Pons (tissue), 1 donor: ENCODE data around the gene PPY.
"Not testable (repeated sequence)": the region's sequence is repeated elsewhere in the genome, so short reads cannot be mapped to it uniquely, and the experiment has no call there.

Source experiments
- DNase-seq: peaks from one replicate; pipeline ENCODE4 v3.0.0-alpha.2; 2016; ENCODE audit warnings: low spot score

PPY gene

GRCh38 chr17:43966276-43966675, 24.0 kb upstream of the PPY start:
- no peak for DNase-seq

- DNase-seq: no peak
Measured at GRCh38 chr17:43962479-43962878, 20.2 kb upstream of the PPY start.

- no peak for DNase-seq
Measured at GRCh38 chr17:43961954-43962353, 19.7 kb upstream of the PPY start.

GRCh38 chr17:43961292-43961691, 19.0 kb upstream of the PPY start:
- not testable (repeated sequence) for DNase-seq

DNA sequence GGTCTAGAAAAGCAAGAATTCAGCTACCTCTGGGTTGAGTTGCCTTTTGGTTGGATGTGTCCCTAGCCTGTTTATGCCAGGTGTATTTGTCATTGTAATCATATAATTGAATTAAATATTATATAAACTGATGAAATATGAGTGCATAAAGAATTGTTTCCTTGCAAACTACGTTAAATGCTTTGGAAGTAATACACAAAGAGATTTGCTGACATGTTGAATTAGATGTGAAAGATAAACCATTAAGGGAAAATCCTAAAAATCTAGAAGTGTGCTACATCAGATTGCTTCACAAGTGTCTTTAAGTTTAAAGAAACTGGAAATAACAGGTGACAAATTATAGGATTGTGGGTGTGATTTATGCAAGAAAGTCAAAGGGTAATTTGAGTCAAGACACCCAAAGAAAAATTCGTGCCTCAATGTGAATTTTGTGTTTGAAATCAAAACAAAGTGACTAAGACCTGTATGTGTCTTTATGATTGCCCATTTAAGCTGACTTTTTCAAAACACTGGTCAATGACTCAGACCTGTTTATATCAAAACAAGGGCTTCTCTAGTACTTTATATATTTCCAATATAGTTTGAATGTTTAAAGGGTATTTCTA, 16.6 kb upstream of the PPY start:
- no peak for DNase-seq

GRCh38 chr17:43956222-43956621, 13.9 kb upstream of the PPY start:
- DNase-seq: no peak

GRCh38 chr17:43953746-43954145, 11.5 kb upstream of the PPY start, which contains the start of gene PYY:
Gene PYY, minus strand, starts transcription at chr17:43953940. Its CDS starts 457 bp downstream, at chr17:43953483.
- no peak for DNase-seq

DNA sequence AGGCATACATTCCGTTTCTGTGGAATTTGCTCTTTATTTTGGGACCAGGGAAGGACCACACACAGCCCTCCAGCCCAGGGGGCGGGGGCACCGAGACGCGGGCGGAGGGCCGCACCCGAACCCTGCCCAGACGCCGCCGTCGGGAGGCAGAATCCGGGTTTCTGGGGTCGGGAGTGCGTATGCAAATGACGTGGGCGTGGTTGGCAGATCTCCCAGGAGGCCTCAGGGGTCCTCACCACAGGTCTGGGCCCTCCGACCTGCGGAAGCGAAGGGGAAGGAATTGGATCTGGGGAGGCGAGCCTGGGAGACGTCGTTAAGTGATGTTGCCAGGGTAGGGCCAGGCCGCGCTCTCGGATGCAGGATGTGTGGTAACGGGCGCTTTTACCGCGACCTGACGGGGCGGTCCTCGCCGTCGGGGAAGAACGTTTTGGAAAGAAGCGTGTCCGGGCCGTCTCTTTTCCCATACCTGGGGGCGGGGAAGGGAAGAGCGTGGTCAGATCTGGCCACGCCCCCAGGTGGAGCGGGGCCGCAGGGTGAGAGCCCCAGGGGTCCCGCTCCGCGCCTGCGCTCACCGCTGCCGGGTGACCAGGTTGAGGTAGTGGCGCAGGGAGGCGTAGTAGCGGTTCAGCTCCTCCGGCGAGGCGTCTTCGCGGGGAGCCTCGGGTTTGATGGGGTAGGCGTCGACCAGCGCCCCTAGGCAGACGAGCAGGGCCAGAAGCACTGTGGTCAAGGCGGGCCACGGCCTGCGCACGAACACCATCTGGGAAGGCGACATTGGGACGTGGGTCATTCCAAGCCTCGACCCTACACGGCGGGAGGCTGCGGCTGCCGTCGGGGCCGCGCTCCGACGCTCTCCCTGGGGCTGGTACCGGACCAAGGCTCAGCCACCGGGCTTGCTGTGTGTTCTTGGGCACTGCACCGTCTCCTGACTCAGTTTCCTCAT, 10.7 kb upstream of the PPY start:
- DNase-seq: no peak

- no peak for DNase-seq
Measured at GRCh38 chr17:43952351-43952723, 10.1 kb upstream of the PPY start.

- DNase-seq: no peak
Measured at GRCh38 chr17:43951750-43952149, 9.5 kb upstream of the PPY start.

DNA sequence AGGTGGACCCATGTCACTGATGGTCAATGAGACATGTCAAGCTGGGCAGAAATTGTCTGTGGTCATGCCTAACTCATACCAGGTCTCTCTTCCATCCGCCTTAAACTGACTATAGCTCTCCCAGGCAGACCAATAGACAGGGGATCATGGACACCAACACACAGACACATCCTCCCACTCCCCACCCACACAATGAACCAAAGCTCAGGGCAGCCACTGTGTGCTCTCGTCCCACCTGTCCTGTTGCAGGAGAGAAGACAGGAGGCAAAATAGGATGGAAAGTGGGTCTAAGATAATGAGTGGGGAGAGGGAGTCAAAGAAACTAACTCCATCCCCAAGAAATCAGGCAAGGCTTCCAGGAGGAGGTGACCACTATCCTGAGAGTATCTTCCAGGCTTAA, 8.3 kb upstream of the PPY start:
- no peak for DNase-seq

GRCh38 chr17:43949781-43950180, 7.5 kb upstream of the PPY start:
- no peak for DNase-seq

DNA sequence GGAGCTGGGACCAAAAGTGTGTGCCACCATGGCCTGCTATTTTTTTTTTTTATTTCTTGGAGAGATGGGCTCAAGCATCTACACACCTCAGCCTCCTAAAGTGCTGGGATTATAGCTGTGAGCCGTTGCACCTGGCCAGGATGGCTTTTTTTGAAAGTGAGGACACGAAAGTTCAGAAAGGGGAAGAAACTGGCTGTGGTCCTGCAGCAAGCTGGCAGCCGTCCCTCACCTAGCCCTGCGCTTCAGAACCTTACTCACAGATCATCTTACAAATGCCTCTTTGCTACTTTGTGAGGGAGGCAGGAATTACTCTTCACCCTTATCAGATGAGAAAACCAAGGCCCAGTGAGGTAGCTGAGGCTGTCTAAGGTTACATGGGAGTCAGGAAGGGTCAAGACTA, 4.5 kb upstream of the PPY start:
- DNase-seq: no peak

DNA sequence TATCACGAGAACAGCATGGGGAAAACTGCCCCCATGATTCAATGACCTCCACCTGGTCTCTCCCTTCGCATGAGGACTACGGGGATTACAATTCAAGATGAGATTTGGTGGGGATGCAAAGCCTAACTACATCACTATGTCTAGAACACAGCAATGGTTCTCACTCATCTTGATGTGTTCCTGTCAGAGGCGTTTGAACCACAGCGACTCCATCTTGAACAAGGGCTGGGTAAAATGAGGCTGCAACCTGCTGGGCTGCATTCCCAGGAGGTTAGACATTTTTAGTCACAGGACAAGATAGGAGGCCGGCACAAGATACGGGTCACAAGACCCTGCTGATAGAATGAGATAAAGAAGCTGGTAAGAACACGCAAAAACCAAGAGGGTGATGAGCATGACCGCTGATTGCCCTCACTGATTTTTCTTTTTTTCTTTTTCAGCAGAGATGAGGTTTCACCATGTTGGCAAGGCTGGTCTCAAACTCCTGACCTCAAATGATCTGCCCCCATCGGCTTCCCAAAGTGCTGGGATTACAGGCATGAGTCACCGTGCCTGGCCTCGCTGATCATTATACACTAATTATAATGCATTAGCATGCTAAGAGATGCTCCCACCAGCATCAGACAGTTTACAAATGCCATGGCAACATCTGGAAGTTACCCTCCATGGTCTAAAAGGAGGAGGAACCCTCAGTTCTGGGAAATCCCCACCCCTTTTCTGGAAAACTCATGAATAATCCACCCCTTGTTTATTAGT, 3.0 kb upstream of the PPY start:
- no peak for DNase-seq

DNA sequence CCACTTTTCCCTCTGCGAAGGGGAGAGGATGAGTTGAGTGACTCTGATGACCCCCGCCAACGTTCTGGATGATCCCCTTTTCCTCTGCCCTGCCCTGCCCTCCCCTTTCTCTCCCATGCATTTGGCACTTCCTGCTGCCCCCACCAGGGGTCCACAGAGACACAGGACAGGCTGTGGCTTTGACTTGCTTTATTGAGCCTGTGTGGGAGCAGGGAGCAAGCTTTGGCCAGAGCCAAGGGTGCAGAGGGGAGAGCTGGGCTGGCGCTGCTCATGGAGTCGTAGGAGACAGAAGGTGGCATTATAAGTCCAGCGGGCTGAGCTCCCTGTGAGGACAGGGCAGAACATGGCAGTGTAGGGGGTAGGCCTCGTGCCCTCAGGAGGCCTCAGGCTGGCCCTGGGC, 1.6 kb downstream of the PPY start:
- DNase-seq: no peak

- no peak for DNase-seq
Measured at GRCh38 chr17:43939886-43940285, 2.4 kb downstream of the PPY start.

GRCh38 chr17:43939452-43939851, 2.8 kb downstream of the PPY start:
- not testable (repeated sequence) for DNase-seq

GRCh38 chr17:43938838-43939182, 3.5 kb downstream of the PPY start:
- no peak for DNase-seq

GRCh38 chr17:43936434-43936833, 5.8 kb downstream of the PPY start:
- no peak for DNase-seq

DNA sequence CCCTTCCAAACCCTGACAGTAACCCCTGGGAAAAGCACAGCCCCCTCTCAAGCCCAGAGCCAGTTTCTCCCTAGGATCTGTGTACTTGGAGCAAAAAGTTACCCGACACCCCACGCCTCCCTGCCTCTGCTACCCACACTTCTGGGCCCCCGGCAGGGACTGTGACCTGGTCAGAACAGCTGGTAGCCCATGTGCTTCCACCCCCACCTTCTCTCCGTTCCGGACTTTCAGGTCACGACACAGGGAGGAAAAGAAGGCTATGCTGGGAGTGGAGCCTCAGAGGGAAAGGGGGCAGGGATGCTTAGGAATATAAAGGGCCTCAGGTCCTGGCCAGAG, 6.4 kb downstream of the PPY start:
- no peak for DNase-seq

- no peak for DNase-seq
Measured at GRCh38 chr17:43935204-43935925, 6.9 kb downstream of the PPY start.

DNA sequence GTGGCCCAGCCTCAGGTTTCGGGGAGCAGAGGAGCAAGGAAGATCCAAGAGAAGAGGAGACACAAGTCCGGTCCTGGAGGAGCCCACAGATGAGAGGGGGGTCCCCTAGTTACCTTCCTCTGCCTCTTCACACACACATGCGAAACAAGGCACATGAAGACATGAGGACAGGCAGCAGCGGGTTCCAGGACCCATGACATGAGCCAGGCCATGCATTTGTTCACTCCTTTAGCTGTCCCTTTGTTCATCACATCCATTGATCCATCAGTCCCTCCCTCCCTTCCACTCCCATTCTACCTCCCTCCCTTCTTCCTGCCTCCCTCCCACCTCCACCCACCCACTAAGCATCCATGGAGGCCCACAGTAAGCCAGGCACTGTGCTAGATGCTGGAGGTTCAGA, 9.4 kb downstream of the PPY start:
- DNase-seq: no peak
